K562 (cell line): ENCODE data around the gene LOXHD1. TPM values are rescaled to one million over a fixed set of nuclear protein-coding genes. Genes with fewer than 3 reads are reported as not detected.

ENCODE experiments used
- ATAC-seq: fragments of 200-7000 bp; cut with Tn5 transposase; 3 replicates; pipeline ENCODE4 v1.9.1; 2020; ENCODE audit warnings: moderate library complexity
- BruUV-seq: library from RNA; stranded (reverse); fragments of 400-500 nt; replicated peaks from 2 replicates; lab custom pipeline; 2021; lab: Mats Ljungman, UMichigan
- CTCF ChIA-PET: fragments of 300-600 bp; formaldehyde crosslinking; extraction: SDS; loops from one replicate; lab custom pipeline; 2021; ENCODE audit warnings: low intra/inter-chr PET ratio; lab: Yijun Ruan, JAX
- POLR2A ChIA-PET: fragments of 300-600, 350-650 bp; sonication (Branson Sonifier 250); formaldehyde crosslinking; extraction: SDS; loops from one replicate; lab custom pipeline; 2021; ENCODE audit warnings: antibody characterized with exemption, inconsistent platforms; lab: Yijun Ruan, JAX
- DNase-seq, 4 experiments: peaks; one replicate each; pipeline versions ENCODE4 v3.0.0 to v3.0.0-alpha.2; 2011 to 2018; ENCODE audit warnings: low spot score in 3 of 4, mixed read lengths in 3 of 4; ENCODE audit errors: extremely low read depth in 1 of 4
- FAIRE-seq: peaks from 2 replicates; lab custom pipeline; 2011; peaks lifted over from hg19 to GRCh38; lab: Jason Lieb, UNC
- H2AFZ ChIP-seq: 2 replicates; pipeline ENCODE4 v1.6.0; 2011; ENCODE audit warnings: low read depth, low read length, control low read depth, inconsistent platforms
- H3K27ac ChIP-seq: fragments of 200-600 bp; 3 replicates; pipeline ENCODE4 v1.8.0; 2011; ENCODE audit warnings: low read depth, mild to moderate bottlenecking, control low read depth, inconsistent platforms, low read length, moderate library complexity, mixed read lengths; ENCODE audit errors: extremely low read depth
- H3K27me3 ChIP-seq, 2 experiments: fragments of 300-600 bp in 1 of 2; 2 replicates in 1 of 2; 3 replicates in 1 of 2; pipeline versions ENCODE4 v1.6.0 to v1.8.0; 2011; ENCODE audit warnings: inconsistent platforms in 2 of 2, low read length in 2 of 2, mild to moderate bottlenecking in 1 of 2, mixed read lengths in 1 of 2, moderate library complexity in 1 of 2; ENCODE audit not compliant: control insufficient read depth in 2 of 2, insufficient read depth in 2 of 2
- H3K36me3 ChIP-seq: fragments of 300-600 bp; 3 replicates; pipeline ENCODE4 v1.8.0; 2011; ENCODE audit warnings: mild to moderate bottlenecking, low read length, inconsistent platforms; ENCODE audit not compliant: control insufficient read depth, insufficient read depth
- H3K4me1 ChIP-seq, 2 experiments: fragments of 200-600 bp in 1 of 2; replicated peaks in 1 of 2; 2 replicates in 1 of 2; 3 replicates in 1 of 2; pipeline versions ENCODE4 v1.5.1 to v1.8.0; 2011; ENCODE audit warnings: inconsistent platforms in 2 of 2, low read length in 2 of 2, mild to moderate bottlenecking in 1 of 2, mixed read lengths in 1 of 2, moderate library complexity in 1 of 2; ENCODE audit not compliant: control insufficient read depth in 2 of 2, insufficient read depth in 2 of 2
- H3K4me2 ChIP-seq: 2 replicates; pipeline ENCODE4 v1.6.1; 2011; ENCODE audit warnings: low read length, control low read depth, inconsistent platforms, mixed read lengths; ENCODE audit not compliant: insufficient read depth
- H3K4me3 ChIP-seq: fragments of 200-600 bp; sonication (generic), shearing (Covaris generic); 2 replicates; pipeline ENCODE4 v1.5.1; 2016; ENCODE audit warnings: control low read depth, inconsistent platforms
- H3K79me2 ChIP-seq: fragments of 200-600 bp; 3 replicates; pipeline ENCODE4 v1.8.0; 2011; ENCODE audit warnings: low read length, inconsistent platforms; ENCODE audit not compliant: control insufficient read depth, insufficient read depth
- H3K9ac ChIP-seq, 2 experiments: 2 replicates each; pipeline versions ENCODE4 v1.6.0 to v1.6.1; 2011; ENCODE audit warnings: low read depth in 2 of 2, low read length in 2 of 2, control low read depth in 1 of 2, inconsistent platforms in 1 of 2, mild to moderate bottlenecking in 1 of 2, mixed read lengths in 1 of 2; ENCODE audit not compliant: insufficient read depth in 1 of 2
- H3K9me1 ChIP-seq: one replicate; pipeline ENCODE4 v1.6.0; 2011; ENCODE audit warnings: inconsistent platforms, mild to moderate bottlenecking, low read length, moderate library complexity; ENCODE audit not compliant: control insufficient read depth, insufficient read depth
- H3K9me3 ChIP-seq: replicated peaks from 2 replicates; pipeline ENCODE4 v1.5.1; 2011; ENCODE audit warnings: low read depth, low read length, inconsistent platforms; ENCODE audit not compliant: control insufficient read depth, insufficient read depth
- H4K20me1 ChIP-seq: replicated peaks from 2 replicates; pipeline ENCODE4 v1.6.1; 2011; ENCODE audit warnings: low read length, inconsistent platforms, mixed read lengths; ENCODE audit not compliant: control insufficient read depth, insufficient read depth
- FIP1L1 ChIP-seq: fragments of 200-400 bp; formaldehyde crosslinking; IDR thresholded peaks from 2 replicates; pipeline ENCODE4 v1.6.1; 2018; ENCODE audit warnings: mild to moderate bottlenecking, low read depth, low read length; ENCODE audit not compliant: poor library complexity, severe bottlenecking
- GABPB2 ChIP-seq: fragments of 250-450 bp; sonication (Bioruptor Pico); conservative IDR thresholded peaks from 2 replicates; pipeline ENCODE4 v1.5.1; 2021; ENCODE audit warnings: mild to moderate bottlenecking
- GTF2F1 ChIP-seq: IDR thresholded peaks from 2 replicates; pipeline ENCODE4 v1.6.1; 2011; ENCODE audit warnings: low read depth, low read length, improper control_type of control experiment
- RBM34 ChIP-seq: fragments of 200-400 bp; formaldehyde crosslinking; IDR thresholded peaks from 2 replicates; pipeline ENCODE4 v1.6.1; 2018; ENCODE audit warnings: low read length, borderline replicate concordance; ENCODE audit not compliant: insufficient read depth
- ZNF175 ChIP-seq: fragments of 200-800 bp; sonication (Bioruptor generic); IDR thresholded peaks from 2 replicates; pipeline ENCODE4 v1.6.1; 2016; ENCODE audit warnings: low read depth, mild to moderate bottlenecking, missing genetic modification characterization, missing compliant biosample characterization
- ZNF232 ChIP-seq: sonication (generic); formaldehyde crosslinking; IDR thresholded peaks from 2 replicates; pipeline ENCODE4 v1.8.0; 2022; ENCODE audit warnings: mild to moderate bottlenecking, missing genetic modification reagents
- ZNF518B ChIP-seq: fragments of 250-450 bp; sonication (Bioruptor Pico); IDR thresholded peaks from 2 replicates; pipeline ENCODE4 v1.5.0; 2021; ENCODE audit warnings: mild to moderate bottlenecking, moderate library complexity
- WGBS: fragments of 100-300 bp; shearing (Covaris generic); methylation state at CpG from one replicate; pipeline ENCODE4 v1.1.6; 2016; ENCODE audit warnings: low coverage, mixed read lengths; ENCODE audit not compliant: insufficient coverage; ENCODE audit errors: missing lambda C conversion rate; 5-methylcytosine and 5-hydroxymethylcytosine counted together
- in situ Hi-C: fragments of 300-500 bp; cut with MboI; formaldehyde crosslinking; loops from 4 replicates; pipeline ENCODE4 v1.15.0; 2018; ENCODE audit warnings: inconsistent platforms, mixed read lengths
- intact Hi-C: fragments of 100-400 bp; cut with micrococcal nuclease; formaldehyde crosslinking; loops from 2 replicates; pipeline ENCODE4 v1.14.2; 2022
- polyA plus RNA-seq, 8 experiments: library from polyadenylated mRNA; depleted of rRNA in 4 of 8; stranded (reverse) in 5 of 8; unstranded in 3 of 8; fragments of >200 nt; fragmentation: Nextera tagmentation in 2 of 8; fragmentation: Illumina TruSeq in 1 of 8; extraction: Ambion mirVana in 2 of 8; extraction: Trizol in 1 of 8; gene quantifications; 2 replicates each; pipeline versions ENCODE4 v1.2.1 to v1.2.3, GENCODE V29; 2011 to 2014; ENCODE audit warnings: inconsistent platforms in 1 of 8, missing spikeins in 1 of 8
- total RNA-seq, 7 experiments: library from RNA; depleted of rRNA in 6 of 7; stranded (reverse); fragments of >200 nt in 6 of 7; fragmentation: Illumina TruSeq in 2 of 7; extraction: Trizol in 2 of 7; gene quantifications; 2 replicates each; pipeline versions ENCODE4 v1.2.1 to v1.2.3, GENCODE V29; 2011 to 2021; ENCODE audit warnings: low replicate concordance in 1 of 7

LOXHD1 gene
- total and polyA plus RNA-seq, 9 of the 15 experiments (the other 6 are each of a cell fraction or from before 2014, with no cell fraction given): not detected

- ATAC-seq (no peak), FAIRE-seq (no peak), DNase-seq (no peak)
- Histone ChIP-seq H3K4me1 (peaks cover 0 to 13% of the 10 kb centered on the region in 2 experiments; a peak in 4 of 5 replicates), H3K9me3 (no peaks in the 10 kb centered on the region), H3K4me3 (no peak overlapping the region)
- POLR2A ChIA-PET: no interaction called here
- no peak for TF ChIP-seq ZNF175 (CRISPR knock-in tag)
- TF ChIP-seq RBM34: no peak
- TF ChIP-seq ZNF518B (CRISPR knock-in tag): no peak
- no peak for TF ChIP-seq ZNF232 (CRISPR knock-in tag)
- TF ChIP-seq GABPB2 (CRISPR knock-in tag): no peak
- no peak for TF ChIP-seq GTF2F1
- no peak for TF ChIP-seq FIP1L1
- TF ChIP-seq, all 486 proteins: peak for 0
- 28% methylated on average over 9 of the region's 9 CpGs for WGBS
- intact Hi-C loops: no loop called here
- Histone ChIP-seq H2AFZ (no peak overlapping the region), H4K20me1 (no peaks in the 10 kb centered on the region; the same call in 1 of the 2 replicates), H3K27me3 (no peaks in the 10 kb centered on the region), H3K9ac (no peak overlapping the region), H3K36me3 (no peaks in the 10 kb centered on the region), H3K9me1 (no peaks in the 10 kb centered on the region), H3K79me2 (no peaks in the 10 kb centered on the region), H3K27ac (no peak overlapping the region), H3K4me2 (no peak overlapping the region)
- in situ Hi-C loops: no loop called here
- CTCF ChIA-PET: no interaction called here
- no TSS peak for BruUV-seq
Observed at GRCh38 chr18:46435031-46435430, 222.0 kb downstream of the LOXHD1 start.
